Naive thymus-derived CD4-positive, alpha-beta T cell (primary cell): ENCODE measurements around the gene DNAJC3. TPM values are rescaled to one million over a fixed set of nuclear protein-coding genes. Genes with fewer than 3 reads are reported as not detected.

Experiments
- ATAC-seq: fragments of 150-1000 bp; cut with Tn5 transposase; 2 replicates; pipeline ENCODE4 v1.10.0; 2021; ENCODE audit warnings: mild to moderate bottlenecking, moderate library complexity
- CTCF ChIA-PET: fragments of 350-600 bp; sonication (Branson Sonifier 250); formaldehyde crosslinking; loops from one replicate; lab custom pipeline; 2021; ENCODE audit warnings: antibody characterized with exemption; lab: Charles Lee
- POLR2A ChIA-PET: fragments of 350-600 bp; sonication (Branson Sonifier 250); formaldehyde crosslinking; loops from one replicate; lab custom pipeline; 2021; ENCODE audit warnings: antibody characterized with exemption, inconsistent platforms; lab: Charles Lee
- DNase-seq, 9 donors: peaks; one replicate each; pipeline versions ENCODE4 v3.0.0 to v3.0.0-alpha.2; 2020 to 2022; ENCODE audit warnings: mixed read lengths in 1 of 9
- H3K27ac ChIP-seq: one replicate; pipeline ENCODE4 v1.7.0; 2013; ENCODE audit warnings: mild to moderate bottlenecking, low read depth, low read length, moderate library complexity
- H3K27me3 ChIP-seq, 2 donors: one replicate each; pipeline ENCODE4 v1.7.0; 2013; ENCODE audit warnings: low read length in 2 of 2, mild to moderate bottlenecking in 2 of 2, moderate library complexity in 2 of 2; ENCODE audit not compliant: control insufficient read depth in 2 of 2, insufficient read depth in 2 of 2
- H3K36me3 ChIP-seq, 3 experiments: 1 replicate in 2 of 3; 2 replicates in 1 of 3; pipeline ENCODE4 v1.7.0; 2013; ENCODE audit warnings: low read length in 3 of 3, mild to moderate bottlenecking in 3 of 3, moderate library complexity in 1 of 3; ENCODE audit not compliant: insufficient read depth in 3 of 3, control insufficient read depth in 2 of 3
- H3K4me1 ChIP-seq, 2 donors: one replicate each; pipeline ENCODE4 v1.7.0; 2013; ENCODE audit warnings: low read length in 2 of 2, mild to moderate bottlenecking in 2 of 2, moderate library complexity in 1 of 2; ENCODE audit not compliant: control insufficient read depth in 2 of 2, insufficient read depth in 2 of 2
- H3K4me3 ChIP-seq: 2 replicates; pipeline ENCODE4 v1.7.0; 2013; ENCODE audit warnings: mild to moderate bottlenecking, low read length
- H3K9me3 ChIP-seq, 3 experiments: 1 replicate in 2 of 3; 2 replicates in 1 of 3; pipeline ENCODE4 v1.7.0; 2013; ENCODE audit warnings: low read length in 3 of 3; ENCODE audit not compliant: control insufficient read depth in 2 of 3
- H3K27ac Mint-ChIP-seq, 9 donors: one replicate each; pipeline ENCODE4 v1.8.0; 2020 to 2022; ENCODE audit warnings: mixed read lengths in 9 of 9, mild to moderate bottlenecking in 8 of 9, moderate library complexity in 5 of 9, inconsistent platforms in 2 of 9
- H3K27me3 Mint-ChIP-seq, 5 donors: one replicate each; pipeline ENCODE4 v1.8.0; 2021 to 2022; ENCODE audit warnings: mixed read lengths in 5 of 5, mild to moderate bottlenecking in 1 of 5
- H3K36me3 Mint-ChIP-seq, 5 donors: one replicate each; pipeline ENCODE4 v1.8.0; 2020 to 2022; ENCODE audit warnings: mixed read lengths in 5 of 5, mild to moderate bottlenecking in 3 of 5, inconsistent platforms in 1 of 5
- H3K4me1 Mint-ChIP-seq, 7 donors: one replicate each; pipeline ENCODE4 v1.8.0; 2020 to 2022; ENCODE audit warnings: mixed read lengths in 7 of 7, mild to moderate bottlenecking in 3 of 7, inconsistent platforms in 1 of 7
- H3K4me3 Mint-ChIP-seq, 10 donors: one replicate each; pipeline ENCODE4 v1.8.0; 2020 to 2022; ENCODE audit warnings: mild to moderate bottlenecking in 10 of 10, mixed read lengths in 10 of 10, moderate library complexity in 6 of 10, inconsistent platforms in 2 of 10
- H3K9me3 Mint-ChIP-seq, 11 donors: one replicate each; pipeline ENCODE4 v1.8.0; 2020 to 2022; ENCODE audit warnings: mixed read lengths in 11 of 11, mild to moderate bottlenecking in 4 of 11, inconsistent platforms in 1 of 11, moderate library complexity in 1 of 11
- intact Hi-C, 2 donors: fragments of 100-400 bp; cut with micrococcal nuclease; formaldehyde crosslinking; loops; one replicate each; pipeline ENCODE4 v1.15.1; 2023
- polyA plus RNA-seq, 2 donors: library from polyadenylated mRNA; unstranded; fragments of 300-500 nt; fragmentation: Illumina TruSeq; gene quantifications; one replicate each; pipeline ENCODE4 v1.2.3, GENCODE V29; 2021
- total RNA-seq, 6 experiments: library from RNA in 5 of 6; stranded (reverse) in 5 of 6; gene quantifications; 1 replicate in 5 of 6; 2 replicates in 1 of 6; pipeline ENCODE4 v1.2.3 and lab custom pipeline; 2021 to 2026

Gene DNAJC3
- total and polyA plus RNA-seq, 7 experiments from 2014 or later, result 11.3 to 33.0 (median 22.6) TPM

- H3K4me3 ChIP-seq, result no peak overlapping the region
- no peak overlapping the region for H3K4me3 Mint-ChIP-seq
- no peaks in the 10 kb centered on the region for H3K36me3 ChIP-seq
- H3K4me1 ChIP-seq, result no peaks in the 10 kb centered on the region
- H3K27me3 ChIP-seq, result no peaks in the 10 kb centered on the region
- no peak for ATAC-seq
- H3K27me3 Mint-ChIP-seq, result peaks cover 13 to 55% (median 34%) of the 10 kb centered on the region in 5 donors
- H3K9me3 Mint-ChIP-seq, result peaks cover 3 to 44% (median 24%) of the 10 kb centered on the region in 11 donors
- DNase-seq, result no peak
- ChIA-PET CTCF (no interaction called here), POLR2A (no interaction called here)
- no peak overlapping the region for H3K27ac Mint-ChIP-seq
- no peaks in the 10 kb centered on the region for H3K4me1 Mint-ChIP-seq
- peaks cover 0 to 6% (median 0%) of the 10 kb centered on the region in 5 donors for H3K36me3 Mint-ChIP-seq
- H3K27ac ChIP-seq, result no peak overlapping the region
- peaks cover 0 to 9% (median 0%) of the 10 kb centered on the region in 3 experiments for H3K9me3 ChIP-seq
- intact Hi-C loops, result no loop called here
Observed at GRCh38 chr13:95813139-95813538, 136.2 kb downstream of the DNAJC3 start.

DNA sequence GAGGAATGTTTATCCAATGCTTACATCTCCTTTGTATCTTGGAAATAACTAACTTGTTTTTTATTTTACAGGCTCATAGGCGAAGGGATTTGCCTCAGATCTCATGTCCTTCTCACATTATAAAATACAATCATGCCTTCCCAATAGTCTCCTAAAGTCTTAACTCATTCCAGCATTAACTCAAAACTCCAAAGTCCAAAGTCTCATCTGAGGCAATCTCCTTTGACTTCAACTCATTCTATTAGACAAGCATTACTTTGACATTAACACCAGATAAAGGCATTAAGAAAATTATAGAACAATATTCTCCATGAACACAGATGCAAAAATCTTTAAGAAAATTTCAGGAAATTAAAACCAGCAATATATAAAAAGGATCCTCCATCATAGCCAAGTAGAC lies 137.6 kb downstream of the DNAJC3 start:
- H3K27ac Mint-ChIP-seq, result no peak overlapping the region
- intact Hi-C loops, result no loop called here
- CTCF ChIA-PET, result no interaction called here

GRCh38 chr13:95822303-95822702 lies 145.4 kb downstream of the DNAJC3 start:
- no peaks in the 10 kb centered on the region for H3K36me3 Mint-ChIP-seq

More for the DNA sequence above, 137.6 kb downstream of the DNAJC3 start:
- Mint-ChIP-seq H3K36me3 (peaks cover 0 to 2% (median 0%) of the 10 kb centered on the region in 5 donors), H3K4me3 (no peak overlapping the region), H3K4me1 (no peaks in the 10 kb centered on the region), H3K9me3 (peaks cover 2 to 39% (median 19%) of the 10 kb centered on the region in 11 donors), H3K27me3 (peaks cover 2 to 48% (median 25%) of the 10 kb centered on the region in 5 donors)
- H3K27me3 ChIP-seq, result no peaks in the 10 kb centered on the region
- peaks cover 0 to 9% (median 0%) of the 10 kb centered on the region in 3 experiments for H3K9me3 ChIP-seq
- DNase-seq, result no peak
- no peaks in the 10 kb centered on the region for H3K36me3 ChIP-seq
- POLR2A ChIA-PET, result no interaction called here
- no peak overlapping the region for H3K4me3 ChIP-seq
- no peak for ATAC-seq
- H3K27ac ChIP-seq, result no peak overlapping the region
- H3K4me1 ChIP-seq, result no peaks in the 10 kb centered on the region

DNA sequence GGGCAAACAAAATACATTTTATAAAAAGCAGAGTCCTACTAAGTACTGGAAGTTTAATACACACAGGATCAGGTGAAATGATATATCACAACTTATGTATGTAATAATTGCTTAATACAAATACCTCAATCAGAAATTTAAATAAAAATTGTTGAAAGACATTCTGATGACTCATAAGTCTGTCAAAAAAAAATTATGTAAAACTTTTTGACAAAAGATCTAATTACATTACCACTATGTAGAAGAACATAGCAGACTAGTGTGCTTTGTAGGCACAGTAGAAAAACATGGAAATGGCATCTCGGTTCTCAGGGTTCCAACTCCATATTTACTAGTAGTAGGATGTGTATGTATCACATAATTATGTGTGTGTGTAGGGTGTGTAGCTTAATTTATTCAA lies 156.2 kb downstream of the DNAJC3 start:
- Mint-ChIP-seq H3K27me3 (peaks cover 20 to 42% (median 31%) of the 10 kb centered on the region in 5 donors), H3K9me3 (peaks cover 0 to 17% (median 4%) of the 10 kb centered on the region in 11 donors), H3K4me3 (no peak overlapping the region), H3K36me3 (peaks cover 0 to 6% (median 0%) of the 10 kb centered on the region in 5 donors), H3K27ac (no peak overlapping the region), H3K4me1 (peaks cover 0 to 2% (median 0%) of the 10 kb centered on the region in 7 donors)
- ChIA-PET POLR2A (no interaction called here), CTCF (interaction anchor here (0.6 to 5.1 kb wide), 10 partner anchors 9 to 851 kb away, joined by 3 to 67 read pairs (median 4); no protein-coding TSS in a partner anchor)
- intact Hi-C loops, result loop anchor here (5.0 to 10.0 kb wide), 4 partner anchors 156 to 1156 kb away; partner anchors contain the start of gene DNAJC3 (in 2 of the 2)
- H3K4me3 ChIP-seq, result no peak overlapping the region
- ATAC-seq (no peak), DNase-seq (no peak)
- H3K27me3 ChIP-seq, result no peaks in the 10 kb centered on the region
- no peaks in the 10 kb centered on the region for H3K36me3 ChIP-seq
- no peaks in the 10 kb centered on the region for H3K4me1 ChIP-seq
- no peak overlapping the region for H3K27ac ChIP-seq
- H3K9me3 ChIP-seq, result no peaks in the 10 kb centered on the region

More at GRCh38 chr13:95822303-95822702, 145.4 kb downstream of the DNAJC3 start:
- Mint-ChIP-seq H3K27me3 (peaks cover 14 to 29% (median 28%) of the 10 kb centered on the region in 5 donors), H3K9me3 (peaks cover 0 to 5% (median 0%) of the 10 kb centered on the region in 11 donors), H3K27ac (no peak overlapping the region), H3K4me3 (no peak overlapping the region), H3K4me1 (no peaks in the 10 kb centered on the region)
- ChIA-PET CTCF (interaction anchor here (3.9 kb wide), 1 partner anchor 12 kb away, joined by 17 read pairs; no protein-coding TSS in a partner anchor), POLR2A (no interaction called here)
- H3K9me3 ChIP-seq, result no peaks in the 10 kb centered on the region
- intact Hi-C loops, result no loop called here
- no peaks in the 10 kb centered on the region for H3K36me3 ChIP-seq
- no peaks in the 10 kb centered on the region for H3K4me1 ChIP-seq
- H3K27ac ChIP-seq, result no peak overlapping the region
- H3K27me3 ChIP-seq, result no peaks in the 10 kb centered on the region
- no peak overlapping the region for H3K4me3 ChIP-seq
- ATAC-seq, result no peak
- DNase-seq, result no peak

GRCh38 chr13:95833719-95834118 lies 156.8 kb downstream of the DNAJC3 start:
- Histone ChIP-seq H3K9me3 (no peaks in the 10 kb centered on the region), H3K4me1 (no peaks in the 10 kb centered on the region), H3K36me3 (no peaks in the 10 kb centered on the region), H3K27ac (no peak overlapping the region), H3K4me3 (no peak overlapping the region), H3K27me3 (no peaks in the 10 kb centered on the region)
- peaks cover 0 to 2% (median 0%) of the 10 kb centered on the region in 7 donors for H3K4me1 Mint-ChIP-seq
- ChIA-PET POLR2A (interaction anchor here (0.5 kb wide), 1 partner anchor 14 kb away, joined by 4 read pairs; no protein-coding TSS in a partner anchor), CTCF (interaction anchor here (0.6 to 5.1 kb wide), 17 partner anchors 10 to 537 kb away, joined by 3 to 67 read pairs (median 4); no protein-coding TSS in a partner anchor)
- H3K4me3 Mint-ChIP-seq, result no peak overlapping the region
- ATAC-seq, result no peak
- H3K27ac Mint-ChIP-seq, result no peak overlapping the region
- intact Hi-C loops, result loop anchor here (1.0 to 10.0 kb wide), 10 partner anchors 156 to 1156 kb away; partner anchors contain the start of gene DNAJC3 (in 2 of the 2)
- peaks cover 0 to 4% (median 0%) of the 10 kb centered on the region in 5 donors for H3K36me3 Mint-ChIP-seq
- H3K27me3 Mint-ChIP-seq, result peaks cover 19 to 36% (median 26%) of the 10 kb centered on the region in 5 donors
- H3K9me3 Mint-ChIP-seq, result peaks cover 0 to 17% (median 4%) of the 10 kb centered on the region in 11 donors
- no peak for DNase-seq

DNA sequence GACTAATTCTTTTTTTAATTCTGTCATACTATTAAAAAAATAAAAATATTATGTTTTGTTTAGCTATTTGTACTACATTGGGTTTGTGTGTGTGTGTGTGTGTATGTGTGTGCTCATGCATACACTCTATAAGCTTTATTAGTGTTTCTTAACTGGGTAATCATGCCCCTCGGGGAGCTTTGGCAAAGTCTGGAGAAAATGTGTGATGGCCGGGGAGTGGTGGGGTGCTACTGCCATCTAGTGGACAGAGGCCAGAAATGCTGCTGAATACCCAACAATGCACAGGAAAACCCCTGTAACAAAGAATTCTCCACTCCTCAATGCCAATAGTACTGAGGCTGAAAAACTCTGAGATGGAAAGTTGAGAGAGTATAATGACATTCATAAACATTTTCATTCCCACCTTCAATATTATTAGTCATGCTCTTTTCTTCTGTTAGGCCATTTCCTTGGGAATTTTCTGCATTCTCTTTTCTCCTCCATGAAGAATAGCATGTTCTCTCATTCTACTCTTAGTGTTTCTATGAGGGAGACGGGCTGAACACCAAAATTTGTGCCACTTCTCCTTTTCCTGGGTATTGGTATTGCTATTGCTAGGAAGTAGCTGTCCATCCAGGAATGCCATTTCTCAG lies 157.3 kb downstream of the DNAJC3 start:
- peaks cover 0 to 4% (median 0%) of the 10 kb centered on the region in 5 donors for H3K36me3 Mint-ChIP-seq
- ChIA-PET POLR2A (interaction anchor here (0.5 kb wide), 1 partner anchor 14 kb away, joined by 4 read pairs; no protein-coding TSS in a partner anchor), CTCF (interaction anchor here (0.6 to 5.1 kb wide), 17 partner anchors 10 to 430 kb away, joined by 3 to 67 read pairs (median 4); no protein-coding TSS in a partner anchor)
- DNase-seq, result peak; percentile 31 to 71 (median 58)
- ATAC-seq, result peak; percentile 90
- Histone ChIP-seq H3K9me3 (no peaks in the 10 kb centered on the region), H3K4me3 (no peak overlapping the region), H3K4me1 (no peaks in the 10 kb centered on the region), H3K27ac (no peak overlapping the region), H3K36me3 (no peaks in the 10 kb centered on the region), H3K27me3 (no peaks in the 10 kb centered on the region)
- peaks cover 18 to 36% (median 20%) of the 10 kb centered on the region in 5 donors for H3K27me3 Mint-ChIP-seq
- H3K27ac Mint-ChIP-seq, result no peak overlapping the region
- H3K4me3 Mint-ChIP-seq, result no peak overlapping the region
- H3K4me1 Mint-ChIP-seq, result peaks cover 0 to 2% (median 0%) of the 10 kb centered on the region in 7 donors
- intact Hi-C loops, result loop anchor here (1.0 to 10.0 kb wide), 10 partner anchors 157 to 1157 kb away; partner anchors contain the start of gene DNAJC3 (in 2 of the 2)
- H3K9me3 Mint-ChIP-seq, result peaks cover 0 to 20% (median 5%) of the 10 kb centered on the region in 11 donors
